Measurements from ENCODE around the gene FOXP1.

Gene FOXP1

GRCh38 chr3:71317749-71318457, 265.6 kb downstream of the FOXP1 start:
- no peak for TF ChIP-seq CTCF (IDR thresholded peaks at IDR 0.05; ENCODE audit: extremely low read depth, insufficient read depth, missing control alignments)
- DNase-seq (ENCODE audit: low spot score) = no peak
- in situ Hi-C loops (cut with MboI; ENCODE audit: low pct_unique_long_range_greater_than_20kb, low sequenced_read_pairs, unreplicated experiment) = no loop called here

GRCh38 chr3:71317140-71317539, 266.4 kb downstream of the FOXP1 start:
- in situ Hi-C loops (cut with MboI; ENCODE audit: low pct_unique_long_range_greater_than_20kb, low sequenced_read_pairs, unreplicated experiment) = no loop called here
- DNase-seq (ENCODE audit: low spot score) = no peak
- no peak for TF ChIP-seq CTCF (IDR thresholded peaks at IDR 0.05; ENCODE audit: extremely low read depth, insufficient read depth, missing control alignments)

- TF ChIP-seq CTCF (IDR thresholded peaks at IDR 0.05; ENCODE audit: extremely low read depth, insufficient read depth, missing control alignments) = no peak
- DNase-seq (ENCODE audit: low spot score) = no peak
- in situ Hi-C loops (cut with MboI; ENCODE audit: low pct_unique_long_range_greater_than_20kb, low sequenced_read_pairs, unreplicated experiment) = no loop called here
Measured at GRCh38 chr3:71316066-71316777, 267.3 kb downstream of the FOXP1 start.

- no peak for TF ChIP-seq CTCF (IDR thresholded peaks at IDR 0.05; ENCODE audit: extremely low read depth, insufficient read depth, missing control alignments)
- DNase-seq (ENCODE audit: low spot score) = no peak
- in situ Hi-C loops (cut with MboI; ENCODE audit: low pct_unique_long_range_greater_than_20kb, low sequenced_read_pairs, unreplicated experiment) = no loop called here
Measured at GRCh38 chr3:71315431-71315830, 268.1 kb downstream of the FOXP1 start.

- no peak for TF ChIP-seq CTCF (IDR thresholded peaks at IDR 0.05; ENCODE audit: extremely low read depth, insufficient read depth, missing control alignments)
- in situ Hi-C loops (cut with MboI; ENCODE audit: low pct_unique_long_range_greater_than_20kb, low sequenced_read_pairs, unreplicated experiment) = no loop called here
- no peak for DNase-seq (ENCODE audit: low spot score)
Measured at GRCh38 chr3:71313844-71314243, 269.7 kb downstream of the FOXP1 start.

GRCh38 chr3:71312461-71312860, 271.1 kb downstream of the FOXP1 start:
- no peak for DNase-seq (ENCODE audit: low spot score)
- TF ChIP-seq CTCF (IDR thresholded peaks at IDR 0.05; ENCODE audit: extremely low read depth, insufficient read depth, missing control alignments) = no peak
- in situ Hi-C loops (cut with MboI; ENCODE audit: low pct_unique_long_range_greater_than_20kb, low sequenced_read_pairs, unreplicated experiment) = no loop called here

Measured in GM13977 (cell line).